Measurements from ENCODE around the gene FTO. TPM values are rescaled to one million over a fixed set of nuclear protein-coding genes. Genes with fewer than 3 reads are reported as not detected.

Gene FTO
- total and polyA plus RNA-seq, 2 of the 13 experiments (the other 11 are each of a cell fraction or from before 2014, with no cell fraction given) = 41.6 to 55.8 TPM

- TF ChIP-seq BCL6 (CRISPR knock-in tag; IDR thresholded peaks at IDR 0.05) (peak; percentile 98), ELF3 (CRISPR knock-in tag; IDR thresholded peaks at IDR 0.05) (0 out of 2 replicates have a peak, but pooled peaks have one; percentile 11), TCF7 (IDR thresholded peaks at IDR 0.05; ENCODE audit: low read depth) (peak; percentile 30; the same call in 1 of the 2 replicates), EP300 (IDR thresholded peaks at IDR 0.05; ENCODE audit: low read depth in 2 of 2, low read length in 2 of 2) (peak in 1 of 2 experiments; percentile 38; a peak in 2 of 4 replicates), EP300 (CRISPR knock-in tag; IDR thresholded peaks at IDR 0.05; ENCODE audit: borderline replicate concordance) (no peak), TBL1XR1 (IDR thresholded peaks at IDR 0.05; ENCODE audit: borderline replicate concordance, low read length, partially characterized antibody) (peak; percentile 41), SMYD3 (CRISPR knock-in tag; IDR thresholded peaks at IDR 0.05) (0 out of 2 replicates have a peak, but pooled peaks have one; percentile 50), SOX13 (IDR thresholded peaks at IDR 0.05) (no peak), SOX13 (CRISPR knock-in tag; conservative IDR thresholded peaks at IDR 0.05 in 1 of 2, IDR thresholded peaks at IDR 0.05 in 1 of 2) (peak in 1 of 2 experiments; percentile 43; a peak in 1 of 4 replicates), HNF4G (IDR thresholded peaks at IDR 0.05; ENCODE audit: borderline replicate concordance, low read depth, low read length) (peak; percentile 11; the same call in 1 of the 2 replicates), HNF4G (CRISPR knock-in tag; IDR thresholded peaks at IDR 0.05; ENCODE audit: borderline replicate concordance, low read depth) (no peak), FOXP1 (IDR thresholded peaks at IDR 0.05) (no peak), FOXP1 (CRISPR knock-in tag; IDR thresholded peaks at IDR 0.05) (peak; percentile 54; the same call in 1 of the 2 replicates), RARA (CRISPR knock-in tag; IDR thresholded peaks at IDR 0.05) (peak; percentile 79), ZSCAN5A (CRISPR knock-in tag; IDR thresholded peaks at IDR 0.05; ENCODE audit: borderline replicate concordance) (peak; percentile 62; the same call in 1 of the 2 replicates)
- TF ChIP-seq, protein P1, sequence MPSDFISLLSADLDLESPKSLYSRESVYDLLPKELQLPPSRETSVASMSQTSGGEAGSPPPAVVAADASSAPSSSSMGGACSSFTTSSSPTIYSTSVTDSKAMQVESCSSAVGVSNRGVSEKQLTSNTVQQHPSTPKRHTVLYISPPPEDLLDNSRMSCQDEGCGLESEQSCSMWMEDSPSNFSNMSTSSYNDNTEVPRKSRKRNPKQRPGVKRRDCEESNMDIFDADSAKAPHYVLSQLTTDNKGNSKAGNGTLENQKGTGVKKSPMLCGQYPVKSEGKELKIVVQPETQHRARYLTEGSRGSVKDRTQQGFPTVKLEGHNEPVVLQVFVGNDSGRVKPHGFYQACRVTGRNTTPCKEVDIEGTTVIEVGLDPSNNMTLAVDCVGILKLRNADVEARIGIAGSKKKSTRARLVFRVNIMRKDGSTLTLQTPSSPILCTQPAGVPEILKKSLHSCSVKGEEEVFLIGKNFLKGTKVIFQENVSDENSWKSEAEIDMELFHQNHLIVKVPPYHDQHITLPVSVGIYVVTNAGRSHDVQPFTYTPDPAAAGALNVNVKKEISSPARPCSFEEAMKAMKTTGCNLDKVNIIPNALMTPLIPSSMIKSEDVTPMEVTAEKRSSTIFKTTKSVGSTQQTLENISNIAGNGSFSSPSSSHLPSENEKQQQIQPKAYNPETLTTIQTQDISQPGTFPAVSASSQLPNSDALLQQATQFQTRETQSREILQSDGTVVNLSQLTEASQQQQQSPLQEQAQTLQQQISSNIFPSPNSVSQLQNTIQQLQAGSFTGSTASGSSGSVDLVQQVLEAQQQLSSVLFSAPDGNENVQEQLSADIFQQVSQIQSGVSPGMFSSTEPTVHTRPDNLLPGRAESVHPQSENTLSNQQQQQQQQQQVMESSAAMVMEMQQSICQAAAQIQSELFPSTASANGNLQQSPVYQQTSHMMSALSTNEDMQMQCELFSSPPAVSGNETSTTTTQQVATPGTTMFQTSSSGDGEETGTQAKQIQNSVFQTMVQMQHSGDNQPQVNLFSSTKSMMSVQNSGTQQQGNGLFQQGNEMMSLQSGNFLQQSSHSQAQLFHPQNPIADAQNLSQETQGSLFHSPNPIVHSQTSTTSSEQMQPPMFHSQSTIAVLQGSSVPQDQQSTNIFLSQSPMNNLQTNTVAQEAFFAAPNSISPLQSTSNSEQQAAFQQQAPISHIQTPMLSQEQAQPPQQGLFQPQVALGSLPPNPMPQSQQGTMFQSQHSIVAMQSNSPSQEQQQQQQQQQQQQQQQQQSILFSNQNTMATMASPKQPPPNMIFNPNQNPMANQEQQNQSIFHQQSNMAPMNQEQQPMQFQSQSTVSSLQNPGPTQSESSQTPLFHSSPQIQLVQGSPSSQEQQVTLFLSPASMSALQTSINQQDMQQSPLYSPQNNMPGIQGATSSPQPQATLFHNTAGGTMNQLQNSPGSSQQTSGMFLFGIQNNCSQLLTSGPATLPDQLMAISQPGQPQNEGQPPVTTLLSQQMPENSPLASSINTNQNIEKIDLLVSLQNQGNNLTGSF (CRISPR knock-in tag; IDR thresholded peaks at IDR 0.05) = no peak
- TF ChIP-seq, protein P2, sequence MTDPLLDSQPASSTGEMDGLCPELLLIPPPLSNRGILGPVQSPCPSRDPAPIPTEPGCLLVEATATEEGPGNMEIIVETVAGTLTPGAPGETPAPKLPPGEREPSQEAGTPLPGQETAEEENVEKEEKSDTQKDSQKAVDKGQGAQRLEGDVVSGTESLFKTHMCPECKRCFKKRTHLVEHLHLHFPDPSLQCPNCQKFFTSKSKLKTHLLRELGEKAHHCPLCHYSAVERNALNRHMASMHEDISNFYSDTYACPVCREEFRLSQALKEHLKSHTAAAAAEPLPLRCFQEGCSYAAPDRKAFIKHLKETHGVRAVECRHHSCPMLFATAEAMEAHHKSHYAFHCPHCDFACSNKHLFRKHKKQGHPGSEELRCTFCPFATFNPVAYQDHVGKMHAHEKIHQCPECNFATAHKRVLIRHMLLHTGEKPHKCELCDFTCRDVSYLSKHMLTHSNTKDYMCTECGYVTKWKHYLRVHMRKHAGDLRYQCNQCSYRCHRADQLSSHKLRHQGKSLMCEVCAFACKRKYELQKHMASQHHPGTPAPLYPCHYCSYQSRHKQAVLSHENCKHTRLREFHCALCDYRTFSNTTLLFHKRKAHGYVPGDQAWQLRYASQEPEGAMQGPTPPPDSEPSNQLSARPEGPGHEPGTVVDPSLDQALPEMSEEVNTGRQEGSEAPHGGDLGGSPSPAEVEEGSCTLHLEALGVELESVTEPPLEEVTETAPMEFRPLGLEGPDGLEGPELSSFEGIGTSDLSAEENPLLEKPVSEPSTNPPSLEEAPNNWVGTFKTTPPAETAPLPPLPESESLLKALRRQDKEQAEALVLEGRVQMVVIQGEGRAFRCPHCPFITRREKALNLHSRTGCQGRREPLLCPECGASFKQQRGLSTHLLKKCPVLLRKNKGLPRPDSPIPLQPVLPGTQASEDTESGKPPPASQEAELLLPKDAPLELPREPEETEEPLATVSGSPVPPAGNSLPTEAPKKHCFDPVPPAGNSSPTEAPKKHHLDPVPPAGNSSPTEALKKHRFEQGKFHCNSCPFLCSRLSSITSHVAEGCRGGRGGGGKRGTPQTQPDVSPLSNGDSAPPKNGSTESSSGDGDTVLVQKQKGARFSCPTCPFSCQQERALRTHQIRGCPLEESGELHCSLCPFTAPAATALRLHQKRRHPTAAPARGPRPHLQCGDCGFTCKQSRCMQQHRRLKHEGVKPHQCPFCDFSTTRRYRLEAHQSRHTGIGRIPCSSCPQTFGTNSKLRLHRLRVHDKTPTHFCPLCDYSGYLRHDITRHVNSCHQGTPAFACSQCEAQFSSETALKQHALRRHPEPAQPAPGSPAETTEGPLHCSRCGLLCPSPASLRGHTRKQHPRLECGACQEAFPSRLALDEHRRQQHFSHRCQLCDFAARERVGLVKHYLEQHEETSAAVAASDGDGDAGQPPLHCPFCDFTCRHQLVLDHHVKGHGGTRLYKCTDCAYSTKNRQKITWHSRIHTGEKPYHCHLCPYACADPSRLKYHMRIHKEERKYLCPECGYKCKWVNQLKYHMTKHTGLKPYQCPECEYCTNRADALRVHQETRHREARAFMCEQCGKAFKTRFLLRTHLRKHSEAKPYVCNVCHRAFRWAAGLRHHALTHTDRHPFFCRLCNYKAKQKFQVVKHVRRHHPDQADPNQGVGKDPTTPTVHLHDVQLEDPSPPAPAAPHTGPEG (CRISPR knock-in tag; IDR thresholded peaks at IDR 0.05) = no peak
Observed at GRCh38 chr16:54067322-54068065, 363.5 kb downstream of the FTO start (continued).
